8988T (cell line): ENCODE results near the gene VAMP5.
"Not testable (repeated sequence)": the region's sequence is repeated elsewhere in the genome, so short reads cannot be mapped to it uniquely, and the experiment has no call there.

ENCODE experiments used
- DNase-seq: peaks from one replicate; pipeline ENCODE4 v3.0.0; 2011

The VAMP5 gene

GRCh38 chr2:85602476-85603234, 18.4 kb downstream of the VAMP5 start, which contains the start of gene TMEM150A:
Gene TMEM150A, minus strand, starts transcription at chr2:85602698. Its CDS starts 750 bp downstream, at chr2:85601948.
- peak; percentile 87 for DNase-seq

DNA sequence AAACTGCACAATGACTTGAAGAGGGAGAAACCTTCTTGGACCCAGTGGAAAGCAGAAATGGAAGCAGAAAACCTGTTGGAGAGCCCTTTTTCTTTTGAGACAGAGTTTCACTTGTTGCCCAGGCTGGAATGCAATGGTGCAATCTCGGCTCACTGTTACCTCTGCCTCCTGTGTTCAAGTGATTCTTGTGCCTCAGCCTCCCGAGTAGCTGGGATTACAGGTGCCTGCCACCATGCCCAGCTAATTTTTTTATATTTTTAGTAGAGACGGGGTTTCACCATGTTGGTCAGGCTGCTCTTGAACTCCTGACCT, 19.9 kb downstream of the VAMP5 start:
- not testable (repeated sequence) for DNase-seq

GRCh38 chr2:85604568-85605339, 20.5 kb downstream of the VAMP5 start:
- DNase-seq = no peak

DNA sequence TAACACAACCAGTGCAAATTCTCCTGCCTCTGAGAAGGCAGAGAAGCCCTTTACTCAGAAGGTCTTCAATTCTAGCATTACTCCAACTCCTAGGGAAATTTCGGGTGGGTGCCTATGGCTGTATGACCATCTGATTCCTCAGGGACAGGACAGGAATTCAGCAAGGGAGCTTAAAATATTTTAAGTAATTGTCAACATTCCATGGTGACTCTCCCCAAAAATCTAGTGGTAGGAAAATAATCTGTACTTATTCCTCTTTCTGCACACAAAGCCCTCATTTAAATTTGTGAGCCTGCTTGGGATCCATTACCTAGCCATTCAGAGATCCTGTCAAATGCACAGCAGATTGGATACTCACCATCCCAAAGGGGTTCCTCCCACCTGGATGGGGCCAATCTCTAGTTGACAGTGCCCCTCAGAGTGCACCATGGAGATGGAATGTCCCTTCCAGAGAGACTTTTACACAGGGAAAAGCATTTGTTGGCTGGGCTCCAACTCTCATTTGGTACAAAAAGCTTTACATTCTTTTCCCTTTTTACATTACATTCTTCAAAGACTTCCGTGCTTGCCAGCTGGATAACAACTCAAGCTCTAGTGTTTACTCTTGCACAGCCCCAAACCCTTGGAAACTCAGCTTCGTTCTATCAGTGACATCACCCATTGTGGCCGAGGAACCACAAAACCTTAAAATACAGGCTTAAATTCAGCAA, 21.3 kb downstream of the VAMP5 start:
- DNase-seq = no peak

DNA sequence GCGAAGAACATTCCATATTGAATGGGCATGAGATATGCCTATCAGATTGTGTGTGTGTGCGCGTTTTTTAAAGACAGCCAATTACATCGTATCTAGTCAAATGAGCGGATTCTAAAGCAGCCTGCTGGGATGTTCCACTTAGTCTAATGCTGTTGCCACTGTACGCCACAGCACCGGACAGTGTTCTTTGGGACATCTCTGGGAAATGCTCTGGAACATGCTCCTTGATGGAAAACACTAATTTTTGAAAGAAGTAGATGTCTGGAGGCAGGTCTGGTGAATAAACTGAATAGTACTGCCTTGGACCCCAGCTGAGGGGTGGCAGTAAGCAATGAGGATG, 21.9 kb downstream of the VAMP5 start:
- DNase-seq = no peak

- no peak for DNase-seq
Measured at GRCh38 chr2:85607268-85608215, 23.3 kb downstream of the VAMP5 start.

DNA sequence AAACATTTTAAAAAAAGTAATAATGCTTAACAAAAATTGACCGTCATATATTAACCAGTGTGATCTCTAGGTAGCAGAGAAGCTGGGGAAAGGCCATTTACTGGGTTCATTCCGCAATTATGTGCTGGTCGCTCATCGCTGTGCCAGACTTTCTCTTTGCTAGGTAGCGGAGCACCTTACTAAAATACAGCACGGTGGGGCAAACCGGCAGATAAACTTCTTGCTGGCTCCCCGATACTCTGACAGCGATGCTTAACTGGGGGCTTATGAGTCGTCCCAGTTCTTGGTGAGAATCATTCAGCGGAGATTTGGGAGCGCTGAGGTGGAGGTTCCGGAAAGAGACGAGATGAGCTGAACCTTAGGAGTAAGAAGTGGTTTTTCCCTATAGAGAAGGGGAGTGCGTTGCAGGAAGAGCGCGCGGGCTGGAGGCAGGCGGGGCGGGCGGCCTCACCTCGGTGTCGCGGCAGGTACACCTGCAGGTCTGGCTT, 27.0 kb downstream of the VAMP5 start:
- no peak for DNase-seq

GRCh38 chr2:85611705-85612587, 27.7 kb downstream of the VAMP5 start, which contains the start of gene C2orf68:
Gene C2orf68, minus strand, starts transcription at chr2:85612066. Its CDS starts 82 bp downstream, at chr2:85611984.
- DNase-seq = peak; percentile 91

DNA sequence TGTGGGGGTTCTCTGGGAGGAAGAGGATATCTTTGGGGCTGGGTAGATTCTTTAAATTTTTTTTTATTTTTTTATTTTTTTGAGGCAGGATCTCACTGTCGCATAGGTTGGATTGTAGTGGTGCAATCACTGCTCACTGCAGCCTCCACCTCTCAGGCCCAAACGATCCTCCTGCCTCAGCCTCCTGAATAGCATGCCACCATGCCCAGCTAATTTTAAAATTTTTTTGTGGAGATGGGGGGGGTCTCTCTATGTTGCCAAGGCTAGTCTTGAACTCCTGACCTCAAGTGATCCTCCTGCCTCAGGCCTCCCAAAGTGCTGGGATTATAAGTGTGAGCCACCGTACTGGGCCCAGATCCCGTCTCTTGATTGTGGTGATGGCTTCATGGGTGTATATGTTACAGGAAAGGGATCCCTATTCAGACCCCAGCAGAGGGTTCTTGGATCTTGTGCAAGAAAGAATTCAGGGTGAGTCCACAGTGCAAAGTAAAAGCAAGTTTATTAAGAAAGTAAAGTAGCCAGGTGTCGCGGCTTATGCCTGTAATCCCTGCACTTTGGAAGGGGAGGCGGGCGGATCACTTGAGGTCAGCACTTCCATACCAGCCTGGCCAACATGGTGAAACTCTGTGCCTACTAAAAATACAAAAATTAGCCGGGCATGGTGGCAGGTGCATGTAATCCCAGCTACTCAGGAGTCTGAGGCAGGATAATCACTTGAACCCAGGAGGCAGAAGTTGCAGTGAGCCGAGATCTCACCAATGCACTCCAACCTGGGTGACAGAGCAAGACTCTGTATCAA, 29.7 kb downstream of the VAMP5 start:
- DNase-seq = no peak

- DNase-seq = not testable (repeated sequence)
Measured at GRCh38 chr2:85614757-85615156, 30.5 kb downstream of the VAMP5 start.

- DNase-seq = no peak
Measured at GRCh38 chr2:85615413-85615728, 31.1 kb downstream of the VAMP5 start.

GRCh38 chr2:85617723-85618122, 33.5 kb downstream of the VAMP5 start:
- DNase-seq = not testable (repeated sequence)

DNA sequence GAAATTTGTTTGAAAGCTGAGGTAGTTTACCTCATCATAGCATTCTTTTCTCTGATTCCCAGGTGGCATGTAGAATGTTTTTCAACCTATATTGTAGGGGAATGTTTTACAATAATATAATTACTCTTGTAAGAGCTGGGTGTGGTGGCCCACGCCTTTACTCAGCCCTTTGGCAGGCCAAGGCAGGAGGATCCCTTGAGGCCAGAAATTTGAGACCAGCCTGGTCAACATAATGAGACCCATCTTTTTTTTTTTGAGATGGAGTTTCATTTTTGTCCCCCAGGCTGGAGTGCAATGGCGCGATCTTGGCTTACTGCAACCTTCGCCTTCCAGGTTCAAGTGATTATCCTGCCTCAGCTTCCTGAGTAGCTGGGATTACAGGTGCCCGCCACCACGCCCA, 35.4 kb downstream of the VAMP5 start:
- no peak for DNase-seq

DNA sequence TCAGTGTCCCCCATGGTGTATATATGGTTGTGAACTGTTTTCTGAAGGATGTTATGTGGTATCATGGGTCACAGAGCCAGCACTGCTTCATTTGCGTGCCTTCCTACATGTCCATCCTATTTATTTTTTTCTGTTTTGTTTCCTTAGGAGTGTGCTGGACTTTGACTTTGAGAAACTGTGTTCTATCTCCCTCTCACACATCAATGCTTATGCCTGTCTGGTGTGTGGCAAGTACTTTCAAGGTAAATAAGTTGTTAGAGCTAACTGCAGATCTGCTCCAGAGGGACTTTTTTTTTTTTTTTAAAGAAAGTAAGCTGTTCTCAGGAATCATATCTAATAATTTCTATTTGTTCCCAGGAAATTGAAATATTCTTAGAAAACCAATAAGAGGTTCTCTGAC, 37.1 kb downstream of the VAMP5 start:
- DNase-seq = no peak

DNA sequence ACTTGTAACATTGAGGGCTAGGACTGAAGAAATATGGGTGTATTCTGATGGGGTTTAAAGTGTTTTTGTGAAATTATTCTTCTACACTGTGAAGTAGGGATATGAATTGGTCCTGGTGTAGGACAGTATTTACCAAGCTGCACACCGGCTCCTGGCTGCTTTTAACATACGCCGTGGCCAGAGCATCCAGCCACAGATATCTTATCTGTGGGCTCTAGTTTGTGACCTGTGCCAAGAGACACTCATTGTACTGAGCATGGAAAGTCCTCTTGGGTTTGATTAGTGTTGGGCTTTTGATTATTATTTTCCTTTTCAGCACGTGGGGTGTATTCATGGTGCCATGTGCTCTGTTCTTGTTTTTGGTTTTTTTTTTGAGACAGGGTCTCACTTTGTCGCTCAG, 39.8 kb downstream of the VAMP5 start:
- no peak for DNase-seq

DNA sequence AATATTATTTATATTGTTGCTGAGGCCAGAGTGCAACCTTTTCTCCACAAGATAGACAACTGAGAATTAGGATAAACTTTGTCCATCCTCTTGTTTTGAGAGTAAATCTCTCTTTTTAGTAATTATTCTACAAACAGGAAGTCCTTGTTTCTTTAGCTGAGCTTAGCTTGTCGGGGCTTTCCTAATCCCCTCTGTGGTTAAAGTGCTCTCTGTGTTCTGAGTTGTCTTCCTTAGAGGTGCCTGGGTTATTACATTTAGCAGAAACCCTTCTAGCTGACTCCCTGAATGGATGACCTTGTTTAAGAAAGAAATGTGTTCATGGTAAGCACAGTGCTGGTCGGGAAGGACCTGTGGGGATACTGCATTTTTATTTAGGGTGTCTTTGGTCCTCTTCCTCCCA, 44.4 kb downstream of the VAMP5 start:
- no peak for DNase-seq

GRCh38 chr2:85631316-85631715, 47.1 kb downstream of the VAMP5 start:
- DNase-seq = no peak

DNA sequence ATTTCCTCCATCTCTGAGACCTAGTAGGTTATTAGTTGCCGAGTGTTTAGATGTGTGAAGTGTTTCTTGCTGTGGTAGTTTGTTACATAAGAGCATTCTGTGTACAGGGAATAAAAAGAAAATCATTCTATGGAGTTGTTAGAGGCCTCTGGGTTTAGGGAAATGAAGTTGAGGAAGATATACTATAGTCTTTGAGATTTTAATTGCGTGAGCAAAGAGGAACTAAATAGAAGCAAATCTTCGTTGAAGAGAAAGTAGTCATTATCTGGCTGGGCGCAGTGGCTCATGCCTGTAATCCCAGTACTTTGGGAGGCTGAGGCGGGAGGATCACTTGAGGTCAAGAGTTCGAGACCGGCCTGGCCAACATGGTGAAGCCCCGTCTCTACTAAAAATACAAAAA, 50.8 kb downstream of the VAMP5 start:
- no peak for DNase-seq

GRCh38 chr2:85635636-85636035, 51.4 kb downstream of the VAMP5 start:
- DNase-seq = no peak

DNA sequence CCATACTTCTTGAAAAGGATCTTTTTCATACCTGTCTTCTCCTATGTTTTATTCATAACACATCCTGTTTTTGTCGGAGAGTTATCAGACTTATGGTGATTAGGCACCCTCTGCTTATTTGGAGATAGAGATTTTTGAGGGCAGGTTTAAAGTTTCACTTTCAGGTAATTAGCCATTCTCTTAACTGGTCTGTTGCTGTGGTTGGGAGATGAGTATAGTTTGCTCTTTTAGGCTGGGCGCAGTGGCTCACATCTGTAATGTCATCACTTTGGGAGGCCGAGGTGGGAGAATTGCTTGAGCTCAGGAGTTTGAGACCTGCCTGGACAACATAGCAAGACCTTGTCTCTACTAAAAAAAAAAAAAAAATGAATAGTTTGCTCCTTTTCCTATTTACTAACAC, 58.5 kb downstream of the VAMP5 start:
- DNase-seq = no peak
